Activated T-helper 17 cell treated with anti-CD3 and anti-CD28 coated beads, Interleukin-2, amount 50 U/mL, for 72 hours (primary cell): ENCODE measurements around the gene GIPR. TPM values are rescaled to one million over a fixed set of nuclear protein-coding genes. Genes with fewer than 3 reads are reported as not detected.
A peak's percentile ranks its signal among the peaks of the same experiment; 100 is the strongest.
"Not testable (repeated sequence)": the region's sequence is repeated elsewhere in the genome, so short reads cannot be mapped to it uniquely, and the experiment has no call there.

Source experiments
- ATAC-seq: fragments of 150-1000 bp; cut with Tn5 transposase; replicated peaks from 2 replicates; pipeline ENCODE4 v1.10.0; 2021; ENCODE audit warnings: mild to moderate bottlenecking, moderate library complexity
- H3K27ac Mint-ChIP-seq: one replicate; pipeline ENCODE4 v1.8.0; 2022; ENCODE audit warnings: mixed read lengths
- H3K27me3 Mint-ChIP-seq: one replicate; pipeline ENCODE4 v1.8.0; 2022; ENCODE audit warnings: mixed read lengths
- H3K36me3 Mint-ChIP-seq: one replicate; pipeline ENCODE4 v1.8.0; 2022; ENCODE audit warnings: low read depth, mild to moderate bottlenecking, mixed read lengths
- H3K4me1 Mint-ChIP-seq: one replicate; pipeline ENCODE4 v1.8.0; 2022; ENCODE audit warnings: mixed read lengths
- H3K4me3 Mint-ChIP-seq: one replicate; pipeline ENCODE4 v1.8.0; 2022; ENCODE audit warnings: mild to moderate bottlenecking, mixed read lengths
- H3K9me3 Mint-ChIP-seq: one replicate; pipeline ENCODE4 v1.8.0; 2022; ENCODE audit warnings: mixed read lengths
- total RNA-seq, 2 donors: library from RNA; stranded (reverse); gene quantifications; one replicate each; pipeline ENCODE4 v1.2.3, GENCODE V29; 2022

Gene GIPR
- total RNA-seq, 2 donors from 2014 or later: 7.5 to 32.3 TPM

DNA sequence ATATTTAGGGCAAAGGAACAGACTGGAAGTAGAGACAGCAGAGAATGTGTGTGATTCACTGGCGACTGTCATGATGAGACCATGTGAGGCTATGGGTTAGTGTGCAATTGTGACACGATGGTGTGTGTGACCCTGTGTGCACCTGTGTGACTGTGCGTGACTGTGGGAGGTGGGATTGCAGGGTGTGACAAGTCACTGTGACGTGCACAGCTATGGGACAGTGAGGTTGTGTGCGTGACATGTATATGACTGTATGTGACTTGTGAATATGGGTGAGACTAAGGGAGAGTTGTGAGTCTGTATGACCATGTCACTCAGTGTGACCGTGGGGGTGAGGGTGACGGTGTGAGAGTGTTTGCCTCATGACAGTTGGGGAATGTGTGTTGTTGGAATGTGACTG lies 3.4 kb upstream of the GIPR start:
- no peaks in the 10 kb centered on the region for H3K9me3 Mint-ChIP-seq

DNA sequence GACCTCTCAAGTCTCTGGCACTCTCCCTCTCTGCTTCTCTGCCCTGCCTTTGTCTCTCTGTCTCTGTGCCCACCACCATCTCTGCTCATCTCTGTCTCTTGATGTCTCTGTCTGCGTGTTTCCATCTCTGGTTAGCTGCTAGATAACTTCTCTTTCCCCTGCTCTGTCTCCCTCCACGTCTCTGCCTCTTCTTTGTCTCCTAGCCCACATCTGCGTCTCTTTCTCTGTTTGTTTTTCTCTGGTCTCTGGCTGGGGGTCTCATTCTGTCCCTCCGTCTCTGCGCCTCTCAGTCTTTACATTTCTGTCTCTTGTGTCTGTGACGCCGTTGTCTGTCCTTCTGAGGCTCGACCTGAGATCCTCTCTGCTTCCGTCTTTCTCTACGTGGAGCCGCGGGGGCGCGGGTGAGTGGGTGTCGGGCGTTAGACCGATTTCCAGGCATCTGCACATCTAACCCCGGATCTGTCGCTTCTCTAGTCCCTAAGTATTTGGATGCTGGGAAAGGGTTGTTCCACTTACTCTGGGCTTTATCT lies 386 bp downstream of the GIPR start:
- no peak for ATAC-seq
- Mint-ChIP-seq H3K9me3 (no peaks in the 10 kb centered on the region), H3K4me1 (peaks cover 8% of the 10 kb centered on the region), H3K36me3 (peaks cover 6% of the 10 kb centered on the region), H3K27ac (peak overlapping the region; percentile 95), H3K4me3 (peak overlapping the region; percentile 95), H3K27me3 (peaks cover 14% of the 10 kb centered on the region)

More for the DNA sequence above, 3.4 kb upstream of the GIPR start:
- H3K27ac Mint-ChIP-seq: no peak overlapping the region
- peaks cover 8% of the 10 kb centered on the region for H3K27me3 Mint-ChIP-seq
- no peak for ATAC-seq
- H3K36me3 Mint-ChIP-seq: no peaks in the 10 kb centered on the region
- H3K4me1 Mint-ChIP-seq: peaks cover 8% of the 10 kb centered on the region
- H3K4me3 Mint-ChIP-seq: no peak overlapping the region

GRCh38 chr19:45670670-45671453 lies 2.8 kb downstream of the GIPR start:
- ATAC-seq: no peak
- Mint-ChIP-seq H3K4me3 (peak overlapping the region; percentile 95), H3K9me3 (no peaks in the 10 kb centered on the region), H3K4me1 (peaks cover 8% of the 10 kb centered on the region), H3K27me3 (peaks cover 14% of the 10 kb centered on the region), H3K36me3 (peaks cover 6% of the 10 kb centered on the region), H3K27ac (no peak overlapping the region)

DNA sequence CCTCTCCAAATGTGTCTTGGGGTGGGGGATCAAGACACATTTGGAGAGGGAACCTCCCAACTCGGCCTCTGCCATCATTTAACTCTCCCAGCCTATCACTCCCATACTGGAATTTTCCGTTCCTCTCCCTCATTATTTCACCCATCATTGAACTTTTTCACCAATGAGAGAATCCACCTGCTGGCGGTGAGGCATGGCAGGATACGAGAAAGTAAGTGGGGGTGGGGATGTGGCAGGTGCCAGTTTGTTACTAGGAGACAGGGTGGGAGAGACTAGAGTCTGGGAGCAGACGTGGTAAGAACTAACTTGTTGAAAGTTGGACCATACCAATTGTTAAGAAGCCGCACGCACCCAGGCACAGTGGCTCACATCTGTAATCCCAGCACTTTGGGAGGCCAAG lies 6.9 kb downstream of the GIPR start:
- Mint-ChIP-seq H3K4me1 (peaks cover 4% of the 10 kb centered on the region), H3K27me3 (peaks cover 14% of the 10 kb centered on the region), H3K36me3 (peaks cover 6% of the 10 kb centered on the region), H3K9me3 (no peaks in the 10 kb centered on the region), H3K27ac (no peak overlapping the region), H3K4me3 (no peak overlapping the region)
- no peak for ATAC-seq

DNA sequence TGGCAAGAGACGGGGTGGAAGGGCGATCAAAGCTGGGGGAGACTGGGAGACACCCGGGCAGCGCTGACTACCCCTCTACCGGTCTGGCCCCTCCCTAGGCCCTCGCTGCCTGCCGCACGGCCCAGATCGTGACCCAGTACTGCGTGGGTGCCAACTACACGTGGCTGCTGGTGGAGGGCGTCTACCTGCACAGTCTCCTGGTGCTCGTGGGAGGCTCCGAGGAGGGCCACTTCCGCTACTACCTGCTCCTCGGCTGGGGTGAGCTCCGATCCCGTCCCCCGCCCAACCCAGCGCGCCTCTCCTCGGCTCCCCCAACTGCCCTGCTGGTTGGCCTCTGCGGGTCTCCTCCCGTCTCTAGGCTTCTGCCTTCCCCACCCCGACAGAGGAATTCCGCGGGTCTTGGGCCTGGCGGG lies 8.8 kb downstream of the GIPR start:
- H3K4me1 Mint-ChIP-seq: peaks cover 9% of the 10 kb centered on the region
- ATAC-seq: peak; percentile 41
- H3K27me3 Mint-ChIP-seq: peaks cover 3% of the 10 kb centered on the region
- H3K27ac Mint-ChIP-seq: no peak overlapping the region
- H3K4me3 Mint-ChIP-seq: peak overlapping the region; percentile 76
- H3K36me3 Mint-ChIP-seq: peaks cover 6% of the 10 kb centered on the region
- no peaks in the 10 kb centered on the region for H3K9me3 Mint-ChIP-seq

GRCh38 chr19:45677351-45678230 lies 9.6 kb downstream of the GIPR start:
- H3K4me1 Mint-ChIP-seq: peaks cover 12% of the 10 kb centered on the region
- H3K27ac Mint-ChIP-seq: peak overlapping the region; percentile 51
- peaks cover 3% of the 10 kb centered on the region for H3K36me3 Mint-ChIP-seq
- H3K9me3 Mint-ChIP-seq: no peaks in the 10 kb centered on the region
- ATAC-seq: peak; percentile 72
- H3K4me3 Mint-ChIP-seq: peak overlapping the region; percentile 76
- H3K27me3 Mint-ChIP-seq: peaks cover 2% of the 10 kb centered on the region

GRCh38 chr19:45681391-45682015 lies 13.5 kb downstream of the GIPR start:
- Mint-ChIP-seq H3K9me3 (no peaks in the 10 kb centered on the region), H3K4me1 (peaks cover 12% of the 10 kb centered on the region), H3K27ac (peak overlapping the region; percentile 72), H3K36me3 (peaks cover 37% of the 10 kb centered on the region), H3K4me3 (peak overlapping the region; percentile 78), H3K27me3 (no peaks in the 10 kb centered on the region)
- peak; percentile 90 for ATAC-seq

GRCh38 chr19:45682117-45682516 lies 14.1 kb downstream of the GIPR start:
- H3K9me3 Mint-ChIP-seq: no peaks in the 10 kb centered on the region
- H3K36me3 Mint-ChIP-seq: peaks cover 43% of the 10 kb centered on the region
- H3K27me3 Mint-ChIP-seq: no peaks in the 10 kb centered on the region
- H3K4me3 Mint-ChIP-seq: peak overlapping the region; percentile 78
- no peak overlapping the region for H3K27ac Mint-ChIP-seq
- H3K4me1 Mint-ChIP-seq: peaks cover 12% of the 10 kb centered on the region
- ATAC-seq: no peak

DNA sequence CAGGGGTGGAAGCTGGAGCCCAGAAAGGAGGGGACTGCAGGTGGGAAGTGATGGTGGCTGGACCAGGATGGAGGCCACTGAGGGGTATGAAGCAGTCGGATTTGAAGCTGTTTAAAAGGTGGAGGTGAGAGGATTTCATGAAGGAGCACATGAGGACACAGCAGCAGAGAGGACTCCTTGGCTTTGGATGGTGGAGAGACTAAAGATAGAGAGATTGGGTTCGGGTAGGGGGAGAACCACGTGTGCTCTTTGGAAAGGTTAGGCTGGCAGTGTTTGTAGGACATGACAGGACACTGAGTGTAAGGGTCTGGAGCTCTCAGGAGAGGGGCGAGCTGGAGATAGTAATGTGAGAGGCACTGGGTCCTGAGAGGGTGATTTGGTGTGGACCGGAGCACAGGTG lies 14.9 kb downstream of the GIPR start:
- Mint-ChIP-seq H3K4me3 (no peak overlapping the region), H3K9me3 (no peaks in the 10 kb centered on the region), H3K27ac (no peak overlapping the region), H3K4me1 (peaks cover 9% of the 10 kb centered on the region), H3K27me3 (no peaks in the 10 kb centered on the region), H3K36me3 (peaks cover 51% of the 10 kb centered on the region)
- ATAC-seq: no peak

- ATAC-seq, H3K27ac Mint-ChIP-seq, H3K9me3 Mint-ChIP-seq, H3K4me1 Mint-ChIP-seq, H3K27me3 Mint-ChIP-seq, H3K4me3 Mint-ChIP-seq: not testable (repeated sequence)
- H3K36me3 Mint-ChIP-seq: peaks cover 67% of the 10 kb centered on the region
Observed at GRCh38 chr19:45685045-45685444, 17.0 kb downstream of the GIPR start.

DNA sequence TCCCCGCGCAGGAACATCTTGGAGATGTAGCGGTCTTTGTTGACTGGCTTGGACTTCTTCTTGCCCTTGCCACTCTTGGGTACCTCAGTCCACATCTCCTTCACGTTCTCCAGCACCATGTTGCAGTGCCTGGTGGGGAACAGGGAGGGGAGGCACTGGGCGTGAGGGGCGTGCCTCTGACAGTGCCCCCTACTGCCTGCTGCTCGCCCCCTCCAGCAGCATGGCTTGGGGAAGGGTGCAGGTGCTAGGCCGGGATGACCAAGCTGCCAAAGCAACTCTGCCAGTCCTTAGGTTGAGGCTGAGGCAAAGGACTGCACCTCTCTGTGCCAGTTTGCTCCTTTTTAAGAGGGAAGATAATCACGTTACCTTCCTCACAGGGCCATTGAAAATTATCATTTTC lies 19.6 kb downstream of the GIPR start:
- Mint-ChIP-seq H3K4me1 (peaks cover 5% of the 10 kb centered on the region), H3K27me3 (no peaks in the 10 kb centered on the region), H3K9me3 (no peaks in the 10 kb centered on the region), H3K4me3 (no peak overlapping the region), H3K36me3 (peaks cover 87% of the 10 kb centered on the region), H3K27ac (no peak overlapping the region)
- ATAC-seq: no peak

- Mint-ChIP-seq H3K4me1 (peaks cover 5% of the 10 kb centered on the region), H3K9me3 (no peaks in the 10 kb centered on the region), H3K27ac (peak within 1 kb of the TSS; percentile 97), H3K36me3 (peaks cover 82% of the 10 kb centered on the region), H3K27me3 (no peaks in the 10 kb centered on the region), H3K4me3 (peak within 1 kb of the TSS; percentile 93)
- peak; percentile 65 for ATAC-seq
Observed at GRCh38 chr19:45691516-45692186, 23.6 kb downstream of the GIPR start, which contains the start of gene SNRPD2. Gene SNRPD2 (minus strand): TSS chr19:45691953. CDS start chr19:45691888, 65 bp downstream.

- H3K36me3 Mint-ChIP-seq: peaks cover 82% of the 10 kb centered on the region
- peaks cover 7% of the 10 kb centered on the region for H3K4me1 Mint-ChIP-seq
- no peaks in the 10 kb centered on the region for H3K27me3 Mint-ChIP-seq
- ATAC-seq: peak; percentile 93
- peak within 1 kb of the TSS; percentile 93 for H3K4me3 Mint-ChIP-seq
- peak within 1 kb of the TSS; percentile 97 for H3K27ac Mint-ChIP-seq
- no peaks in the 10 kb centered on the region for H3K9me3 Mint-ChIP-seq
Observed at GRCh38 chr19:45692187-45693105, 24.4 kb downstream of the GIPR start, which contains the start of gene QPCTL. Gene QPCTL (plus strand): TSS chr19:45692666. CDS start chr19:45692704, 38 bp downstream.
